SK-N-MC (cell line): ENCODE measurements around the gene KCTD18.

ENCODE experiments used
- DNase-seq: peaks from one replicate; pipeline ENCODE4 v3.0.0-alpha.2; 2011; ENCODE audit warnings: low read depth, low spot score
- H3K27ac ChIP-seq: fragments of 200-600 bp; sonication (generic); 2 replicates; pipeline ENCODE4 v1.5.1; 2016; ENCODE audit warnings: mixed run types
- H3K36me3 ChIP-seq: fragments of 200-600 bp; sonication (generic); 2 replicates; pipeline ENCODE4 v1.6.1; 2017; ENCODE audit warnings: antibody characterized with exemption, low read length, mixed read lengths; ENCODE audit not compliant: insufficient read depth
- H3K4me3 ChIP-seq: fragments of 200-600 bp; sonication (generic); 2 replicates; pipeline ENCODE4 v1.5.1; 2016
- H3K9ac ChIP-seq: fragments of 200-600 bp; sonication (generic); 2 replicates; pipeline ENCODE4 v1.8.0; 2017; ENCODE audit warnings: mixed run types, mixed read lengths; ENCODE audit not compliant: insufficient read length
- H3K9me3 ChIP-seq: fragments of 200-600 bp; sonication (generic); 2 replicates; pipeline ENCODE4 v1.6.1; 2017; ENCODE audit warnings: low read depth, mild to moderate bottlenecking, antibody characterized with exemption, low read length, moderate library complexity, mixed read lengths
- EZH2 ChIP-seq: fragments of 200-600 bp; sonication (generic); IDR thresholded peaks from one replicate; pipeline ENCODE4 v1.6.1; 2017; ENCODE audit warnings: antibody characterized with exemption
- FOXP2 ChIP-seq: optimal IDR thresholded peaks from 2 replicates; pipeline ENCODE3; 2011; ENCODE audit warnings: mild to moderate bottlenecking, moderate library complexity; ENCODE audit not compliant: insufficient read depth; ENCODE audit errors: extremely low read length, control extremely low read depth
- POLR2AphosphoS5 ChIP-seq: IDR thresholded peaks from 2 replicates; pipeline ENCODE4 v1.6.1; 2012; ENCODE audit warnings: mild to moderate bottlenecking, low read depth, low read length, borderline replicate concordance

Gene KCTD18

GRCh38 chr2:200454927-200455801, 54.7 kb downstream of the KCTD18 start:
- TF ChIP-seq FOXP2, result no peak
- TF ChIP-seq POLR2AphosphoS5, result no peak
- no peak for TF ChIP-seq EZH2
- H3K27ac ChIP-seq, result no peak overlapping the region
- no peaks in the 10 kb centered on the region for H3K36me3 ChIP-seq
- H3K9ac ChIP-seq, result no peak overlapping the region
- DNase-seq, result no peak
- H3K9me3 ChIP-seq, result no peaks in the 10 kb centered on the region
- no peak overlapping the region for H3K4me3 ChIP-seq

GRCh38 chr2:200453853-200454534, 55.9 kb downstream of the KCTD18 start:
- no peak overlapping the region for H3K9ac ChIP-seq
- no peak overlapping the region for H3K4me3 ChIP-seq
- H3K27ac ChIP-seq, result no peak overlapping the region
- no peaks in the 10 kb centered on the region for H3K36me3 ChIP-seq
- TF ChIP-seq POLR2AphosphoS5 (no peak), FOXP2 (no peak), EZH2 (no peak)
- no peaks in the 10 kb centered on the region for H3K9me3 ChIP-seq
- no peak for DNase-seq

DNA sequence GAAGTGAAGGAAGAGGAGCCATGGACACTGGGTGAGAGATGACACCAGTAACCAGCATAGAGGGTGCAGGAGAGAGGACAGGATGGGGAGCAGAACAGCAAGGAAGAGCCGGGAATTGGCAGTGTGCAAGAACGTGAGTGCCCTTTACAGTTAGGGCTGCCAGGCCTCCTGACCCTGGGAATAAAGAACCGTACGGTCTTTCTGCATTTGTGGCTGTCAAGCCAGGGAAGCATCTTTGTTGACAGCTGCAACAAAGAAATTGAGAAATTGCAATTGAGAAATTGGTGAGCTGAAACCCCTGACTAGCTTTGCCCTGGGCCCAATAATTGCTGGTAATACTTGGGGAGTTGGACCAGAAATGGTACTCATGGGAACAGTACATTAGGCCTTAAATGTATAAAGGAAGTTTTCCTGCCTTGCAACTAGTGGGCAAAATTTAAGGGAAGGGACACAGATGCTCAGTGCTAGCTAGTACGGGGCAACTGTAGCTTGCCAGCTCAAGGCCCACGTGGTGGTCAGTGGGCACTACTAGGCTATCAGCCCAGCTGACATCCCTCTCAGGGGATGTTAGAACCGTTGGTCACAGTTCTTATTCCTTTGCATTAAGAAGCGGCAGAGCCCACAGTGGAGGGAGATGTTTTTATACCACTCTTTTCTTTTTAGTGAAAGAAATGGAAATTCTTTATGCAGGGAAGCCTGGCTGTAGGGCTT, 56.6 kb downstream of the KCTD18 start:
- Histone ChIP-seq H3K36me3 (no peaks in the 10 kb centered on the region), H3K9me3 (no peaks in the 10 kb centered on the region), H3K27ac (no peak overlapping the region), H3K4me3 (no peak overlapping the region), H3K9ac (no peak overlapping the region)
- DNase-seq, result no peak
- TF ChIP-seq FOXP2 (no peak), POLR2AphosphoS5 (no peak), EZH2 (no peak)

- Histone ChIP-seq H3K36me3 (no peaks in the 10 kb centered on the region), H3K4me3 (no peak overlapping the region), H3K27ac (no peak overlapping the region), H3K9me3 (no peaks in the 10 kb centered on the region), H3K9ac (no peak overlapping the region)
- DNase-seq, result no peak
- TF ChIP-seq POLR2AphosphoS5 (no peak), FOXP2 (no peak), EZH2 (no peak)
These were observed 57.5 kb downstream of the KCTD18 start for GRCh38 chr2:200452377-200452776.

DNA sequence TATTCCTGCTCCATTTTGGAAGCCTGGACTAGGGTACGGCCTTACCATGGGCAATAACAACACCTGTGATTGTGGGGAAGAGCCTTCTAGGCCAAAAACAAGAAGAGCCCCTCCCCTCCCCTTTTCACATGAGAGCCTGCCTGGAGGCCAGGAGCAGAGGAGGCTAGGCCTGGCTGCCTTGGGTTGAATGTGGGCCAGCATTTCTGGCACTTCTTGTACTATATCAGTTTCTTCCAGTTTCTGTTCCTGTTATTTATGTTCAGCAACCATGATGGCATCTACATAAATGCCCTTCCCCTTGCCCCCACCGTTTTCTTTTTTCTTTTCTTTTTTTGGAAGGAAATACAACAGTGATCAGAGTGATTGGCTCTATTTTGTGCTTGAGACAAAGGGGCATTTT, 58.4 kb downstream of the KCTD18 start:
- H3K9ac ChIP-seq, result no peak overlapping the region
- DNase-seq, result no peak
- no peaks in the 10 kb centered on the region for H3K9me3 ChIP-seq
- TF ChIP-seq EZH2 (no peak), FOXP2 (no peak), POLR2AphosphoS5 (no peak)
- no peak overlapping the region for H3K4me3 ChIP-seq
- H3K27ac ChIP-seq, result no peak overlapping the region
- no peaks in the 10 kb centered on the region for H3K36me3 ChIP-seq

DNA sequence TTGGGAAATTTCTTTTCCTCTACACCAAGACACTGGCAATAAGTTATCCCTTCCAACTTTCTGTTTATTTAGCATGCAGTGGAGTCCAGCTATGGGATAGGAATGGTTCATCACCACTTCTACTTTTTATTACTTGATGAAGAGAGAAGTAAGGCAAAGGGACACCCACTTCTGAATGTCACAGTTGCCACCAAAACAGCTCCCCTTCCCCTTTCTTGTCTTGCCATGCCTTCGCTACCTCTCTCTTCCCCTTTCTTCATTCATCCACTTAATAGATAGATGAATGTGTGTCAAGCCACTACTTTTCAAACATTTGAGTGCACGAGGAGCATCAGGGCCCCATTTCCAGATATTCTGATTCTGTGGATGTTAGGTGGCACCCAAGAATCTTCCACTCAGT, 59.6 kb downstream of the KCTD18 start:
- H3K9ac ChIP-seq, result no peak overlapping the region
- H3K4me3 ChIP-seq, result no peak overlapping the region
- H3K36me3 ChIP-seq, result no peaks in the 10 kb centered on the region
- TF ChIP-seq EZH2 (no peak), FOXP2 (no peak), POLR2AphosphoS5 (no peak)
- H3K27ac ChIP-seq, result no peak overlapping the region
- no peaks in the 10 kb centered on the region for H3K9me3 ChIP-seq
- DNase-seq, result no peak

DNA sequence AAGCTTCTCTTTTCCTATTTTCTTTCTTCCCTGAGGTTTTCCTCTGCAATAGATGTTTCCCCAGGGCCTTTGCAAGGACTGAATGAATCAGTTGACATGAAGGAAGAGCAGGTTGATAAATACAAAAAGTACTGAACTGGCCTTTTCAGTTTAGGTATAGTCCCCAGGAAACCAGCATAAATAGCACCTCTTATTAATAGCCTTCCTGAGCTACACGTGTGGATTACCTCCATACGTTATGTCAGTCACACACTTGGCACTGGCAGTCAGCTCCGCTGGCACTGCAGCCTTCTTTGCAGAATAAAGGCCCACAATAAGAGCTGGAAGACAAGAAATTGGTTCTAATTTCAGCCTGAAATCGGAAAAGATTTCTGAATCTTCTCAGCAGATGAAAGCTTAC, 60.7 kb downstream of the KCTD18 start:
- TF ChIP-seq POLR2AphosphoS5 (no peak), EZH2 (no peak), FOXP2 (no peak)
- Histone ChIP-seq H3K9ac (no peak overlapping the region), H3K9me3 (no peaks in the 10 kb centered on the region), H3K27ac (no peak overlapping the region), H3K4me3 (no peak overlapping the region), H3K36me3 (no peaks in the 10 kb centered on the region)
- DNase-seq, result no peak

DNA sequence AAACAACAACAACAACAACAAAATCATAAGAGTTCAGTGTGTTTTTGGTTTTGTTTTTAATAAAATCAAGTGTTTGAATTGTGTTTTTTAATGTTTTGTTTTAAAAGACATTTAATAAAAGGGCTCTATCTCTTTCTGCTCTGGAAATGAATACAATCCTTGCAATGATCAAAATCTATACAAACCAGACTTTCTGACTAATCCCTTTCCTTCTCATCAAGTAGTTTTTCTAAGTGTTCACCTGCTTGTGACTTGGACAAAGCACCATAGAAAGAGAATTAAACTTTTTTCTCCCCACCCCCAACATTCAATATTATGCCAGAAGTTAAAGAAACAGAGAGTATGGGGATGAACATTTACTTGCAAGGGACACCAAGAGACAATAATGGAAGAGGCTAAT, 61.4 kb downstream of the KCTD18 start:
- TF ChIP-seq POLR2AphosphoS5, result no peak
- no peak for DNase-seq
- H3K4me3 ChIP-seq, result no peak overlapping the region
- no peaks in the 10 kb centered on the region for H3K36me3 ChIP-seq
- no peak overlapping the region for H3K9ac ChIP-seq
- H3K27ac ChIP-seq, result no peak overlapping the region
- no peaks in the 10 kb centered on the region for H3K9me3 ChIP-seq
